ENCODE measurements around the gene HES7.

HES7 gene

DNA sequence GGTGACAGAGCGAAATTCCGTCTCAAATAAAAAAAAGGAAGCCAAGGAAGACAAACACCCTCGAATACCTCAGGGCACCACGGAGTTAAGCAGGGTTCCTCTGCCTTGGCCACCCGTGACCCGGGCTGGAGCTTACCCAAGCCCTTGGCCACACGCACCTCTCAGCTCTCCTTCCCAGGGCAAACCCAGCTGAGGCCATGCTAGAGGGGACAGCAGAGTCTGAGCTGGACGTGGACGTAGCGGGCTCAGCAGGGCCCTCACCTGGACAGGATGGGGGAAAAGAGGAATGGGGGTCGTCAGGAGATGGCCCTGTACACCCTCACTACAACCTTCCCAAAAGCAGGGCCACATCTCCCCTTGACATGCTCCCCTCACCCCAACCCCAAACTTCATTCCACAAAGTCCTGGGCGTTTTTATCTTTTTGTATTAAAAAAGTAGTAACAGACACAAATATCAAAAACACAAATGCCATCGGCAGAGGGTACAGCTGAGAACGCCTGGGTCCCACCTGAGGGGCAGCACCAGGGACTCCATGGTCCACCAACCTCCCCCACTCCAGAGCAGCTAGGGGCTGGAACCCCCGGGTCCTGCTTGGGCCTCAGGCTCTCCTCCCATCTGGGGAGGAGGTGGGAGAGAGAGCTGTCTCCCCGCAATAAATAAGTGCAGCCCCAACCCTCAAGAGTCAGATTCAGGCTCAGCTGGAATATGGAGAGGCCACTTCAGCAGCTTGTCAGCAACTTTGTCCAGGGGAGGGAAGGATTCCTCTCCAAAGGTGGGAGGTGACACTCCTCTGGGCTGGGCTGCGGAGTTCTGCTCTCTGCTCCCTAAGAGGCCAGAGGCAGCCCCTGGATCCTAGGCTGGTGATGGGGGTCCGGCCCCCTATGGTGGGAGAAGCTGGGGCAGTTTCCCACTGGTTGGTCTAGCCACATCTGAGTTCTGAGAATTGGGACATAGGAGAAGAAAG lies 16.4 kb upstream of the HES7 start:
- no peak for TF ChIP-seq TAF1 (IDR thresholded peaks at IDR 0.05; ENCODE audit: borderline replicate concordance, low read depth, low read length)
- no peak for TF ChIP-seq POLR2AphosphoS5 (IDR thresholded peaks at IDR 0.05; ENCODE audit: low read depth, low read length)
- no peak for TF ChIP-seq POLR2A (IDR thresholded peaks at IDR 0.05; ENCODE audit: low read depth, low read length)
- DNase-seq (ENCODE audit: insufficient read length) (no peak), FAIRE-seq (no peak)

GRCh38 chr17:8138672-8139371 lies 14.9 kb upstream of the HES7 start:
- peak; percentile 94 for FAIRE-seq
- peak; percentile 80 for DNase-seq (ENCODE audit: insufficient read length)
- peak; percentile 40; the same call in 1 of the 2 replicates for TF ChIP-seq POLR2A (IDR thresholded peaks at IDR 0.05; ENCODE audit: low read depth, low read length)
- 0 out of 2 replicates have a peak, but pooled peaks have one; percentile 24 for TF ChIP-seq TAF1 (IDR thresholded peaks at IDR 0.05; ENCODE audit: borderline replicate concordance, low read depth, low read length)
- TF ChIP-seq POLR2AphosphoS5 (IDR thresholded peaks at IDR 0.05; ENCODE audit: low read depth, low read length), result no peak

GRCh38 chr17:8138374-8138671 lies 14.4 kb upstream of the HES7 start:
- DNase-seq (ENCODE audit: insufficient read length) (no peak), FAIRE-seq (no peak)
- TF ChIP-seq TAF1 (IDR thresholded peaks at IDR 0.05; ENCODE audit: borderline replicate concordance, low read depth, low read length) (no peak), POLR2AphosphoS5 (IDR thresholded peaks at IDR 0.05; ENCODE audit: low read depth, low read length) (no peak), POLR2A (IDR thresholded peaks at IDR 0.05; ENCODE audit: low read depth, low read length) (no peak)

DNA sequence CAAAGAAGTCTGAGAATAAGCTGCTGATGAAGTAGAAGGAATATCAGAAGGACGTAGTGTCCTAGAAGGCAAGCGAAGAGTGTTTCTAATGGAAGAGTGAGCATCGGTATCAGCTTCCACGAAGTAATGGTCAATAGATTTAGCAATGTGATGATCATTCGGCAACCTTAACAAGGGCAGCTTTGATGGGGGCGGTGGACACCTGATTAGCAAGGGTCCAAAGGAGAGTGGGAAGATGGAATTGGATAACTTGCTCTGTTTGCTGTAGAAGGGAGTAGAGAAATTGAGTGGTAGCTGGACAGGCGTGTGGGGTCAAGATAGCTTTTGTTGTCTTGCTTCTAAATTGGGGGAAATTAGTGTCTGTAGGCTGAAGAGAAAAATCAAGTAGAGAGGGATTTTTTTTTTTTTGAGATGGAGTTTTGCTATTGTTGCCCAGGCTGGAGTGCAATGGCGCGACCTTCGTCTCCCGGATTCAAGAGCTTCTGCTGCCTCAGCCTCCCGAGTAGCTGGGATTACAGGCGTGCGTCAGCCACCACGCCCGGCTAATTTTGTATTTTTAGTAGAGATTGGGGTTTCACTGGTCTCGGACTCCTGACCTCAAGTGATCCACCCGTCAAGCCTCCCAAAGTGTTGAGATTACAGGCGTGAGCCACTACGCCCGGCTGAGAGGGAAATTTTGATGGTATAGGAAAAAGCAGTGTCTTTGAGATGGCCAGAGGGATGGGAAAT lies 13.9 kb upstream of the HES7 start:
- no peak for DNase-seq (ENCODE audit: insufficient read length)
- TF ChIP-seq TAF1 (IDR thresholded peaks at IDR 0.05; ENCODE audit: borderline replicate concordance, low read depth, low read length) (no peak), POLR2AphosphoS5 (IDR thresholded peaks at IDR 0.05; ENCODE audit: low read depth, low read length) (no peak), POLR2A (IDR thresholded peaks at IDR 0.05; ENCODE audit: low read depth, low read length) (no peak)
- FAIRE-seq, result no peak

GRCh38 chr17:8133941-8134340 lies 10.0 kb upstream of the HES7 start:
- TF ChIP-seq POLR2AphosphoS5 (IDR thresholded peaks at IDR 0.05; ENCODE audit: low read depth, low read length) (no peak), TAF1 (IDR thresholded peaks at IDR 0.05; ENCODE audit: borderline replicate concordance, low read depth, low read length) (no peak), POLR2A (IDR thresholded peaks at IDR 0.05; ENCODE audit: low read depth, low read length) (no peak)
- FAIRE-seq (no peak), DNase-seq (ENCODE audit: insufficient read length) (no peak)

- no peak for DNase-seq (ENCODE audit: insufficient read length)
- TF ChIP-seq TAF1 (IDR thresholded peaks at IDR 0.05; ENCODE audit: borderline replicate concordance, low read depth, low read length) (no peak), POLR2A (IDR thresholded peaks at IDR 0.05; ENCODE audit: low read depth, low read length) (no peak)
- no peak for FAIRE-seq
Observed at GRCh38 chr17:8133399-8133798, 9.5 kb upstream of the HES7 start.

DNA sequence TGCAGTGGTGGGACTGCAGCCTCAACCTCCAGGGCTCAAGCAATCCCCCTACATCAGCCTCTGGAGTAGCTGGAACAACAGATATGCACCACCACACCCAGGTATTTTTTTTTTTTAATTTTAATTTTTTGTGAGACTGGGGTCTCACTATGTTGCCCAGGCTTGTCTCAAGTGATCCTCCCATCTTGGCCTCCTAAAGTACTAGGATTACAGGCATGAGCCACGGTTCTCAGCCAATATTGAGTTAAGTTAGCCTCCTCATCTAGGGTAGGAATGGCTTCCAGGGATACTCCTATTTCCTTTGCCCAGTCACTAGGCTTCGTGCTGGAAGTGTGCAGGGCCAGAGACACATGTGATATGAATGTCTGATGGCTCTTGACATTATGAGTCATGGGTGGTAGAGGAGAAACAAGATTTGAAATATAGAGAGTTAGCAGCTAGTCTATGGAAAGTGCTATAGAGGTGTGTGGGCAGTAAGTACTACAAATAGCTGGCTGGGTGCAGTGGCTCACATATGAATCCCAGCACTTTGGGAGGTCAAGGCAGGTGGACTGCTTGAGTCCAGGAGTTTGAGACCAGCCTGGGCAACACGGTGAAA lies 8.0 kb upstream of the HES7 start:
- no peak for DNase-seq (ENCODE audit: insufficient read length)
- no peak for TF ChIP-seq POLR2AphosphoS5 (IDR thresholded peaks at IDR 0.05; ENCODE audit: low read depth, low read length)
- no peak for TF ChIP-seq POLR2A (IDR thresholded peaks at IDR 0.05; ENCODE audit: low read depth, low read length)
- no peak for TF ChIP-seq TAF1 (IDR thresholded peaks at IDR 0.05; ENCODE audit: borderline replicate concordance, low read depth, low read length)
- FAIRE-seq, result no peak

DNA sequence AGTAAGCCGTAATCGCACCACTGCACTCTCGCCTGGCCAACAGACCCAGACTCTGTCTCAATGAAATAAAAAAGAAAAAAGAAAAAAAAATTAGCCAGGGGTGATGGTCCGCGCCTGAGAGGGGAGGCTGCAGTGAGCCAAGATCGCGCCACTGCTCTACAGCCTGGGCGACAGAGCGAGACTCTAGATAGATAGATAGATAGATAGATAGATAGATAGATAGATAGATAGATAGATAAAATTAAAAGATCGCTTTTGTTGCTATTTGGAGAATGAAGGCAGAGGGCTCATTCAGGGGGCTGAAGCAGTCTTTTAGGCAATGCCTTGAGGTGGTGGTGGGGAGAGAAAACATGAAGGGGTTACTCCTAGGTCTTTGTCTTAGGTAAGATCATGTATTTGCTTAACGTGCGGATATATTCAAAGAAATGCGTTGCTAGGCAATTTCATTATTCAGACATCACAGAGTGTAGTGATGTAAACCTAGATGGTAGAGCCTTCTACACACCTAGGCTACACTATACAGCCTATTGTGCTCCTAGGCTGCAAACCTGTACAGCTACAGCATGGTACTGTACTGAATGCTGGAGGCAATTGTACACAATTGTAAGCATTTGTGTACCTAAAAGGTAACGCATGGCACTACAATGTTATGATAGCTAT lies 4.3 kb upstream of the HES7 start:
- DNase-seq (ENCODE audit: insufficient read length) (no peak), FAIRE-seq (no peak)
- TF ChIP-seq POLR2A (IDR thresholded peaks at IDR 0.05; ENCODE audit: low read depth, low read length) (no peak), TAF1 (IDR thresholded peaks at IDR 0.05; ENCODE audit: borderline replicate concordance, low read depth, low read length) (no peak), POLR2AphosphoS5 (IDR thresholded peaks at IDR 0.05; ENCODE audit: low read depth, low read length) (no peak)

DNA sequence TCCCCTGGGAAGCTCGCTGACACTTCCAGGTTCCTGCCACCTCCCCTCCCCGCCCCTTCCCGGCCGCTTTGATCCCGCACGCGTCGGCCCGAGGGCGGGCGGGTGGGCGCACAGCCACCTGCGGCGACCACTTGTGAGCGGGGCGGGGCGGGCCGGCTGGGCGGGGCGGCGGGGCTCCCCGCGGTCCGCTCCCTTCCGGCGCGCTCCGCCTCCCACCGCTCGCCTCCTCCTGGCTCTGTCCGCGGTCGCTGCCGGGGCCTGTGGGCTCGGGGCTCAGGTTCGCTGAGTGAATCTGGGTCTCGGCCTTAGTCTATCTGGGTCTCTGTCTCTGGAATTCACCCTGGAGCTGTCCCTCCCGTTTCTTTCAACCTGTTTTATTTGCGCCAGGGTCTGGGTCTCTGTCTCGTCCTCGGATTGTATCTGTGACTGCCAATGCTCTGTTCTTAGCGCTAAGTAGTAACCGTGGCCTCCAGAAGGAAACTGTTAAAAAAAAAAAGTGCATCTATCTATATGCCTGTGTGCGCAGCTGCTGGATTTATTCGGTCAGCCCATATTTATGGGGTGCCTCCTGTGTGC lies 2.7 kb upstream of the HES7 start:
- TF ChIP-seq POLR2AphosphoS5 (IDR thresholded peaks at IDR 0.05; ENCODE audit: low read depth, low read length), result no peak
- FAIRE-seq (peak; percentile 88), DNase-seq (ENCODE audit: insufficient read length) (no peak)

- DNase-seq (ENCODE audit: insufficient read length) (no peak), FAIRE-seq (no peak)
- TF ChIP-seq TAF1 (IDR thresholded peaks at IDR 0.05; ENCODE audit: borderline replicate concordance, low read depth, low read length) (no peak), POLR2AphosphoS5 (IDR thresholded peaks at IDR 0.05; ENCODE audit: low read depth, low read length) (no peak), POLR2A (IDR thresholded peaks at IDR 0.05; ENCODE audit: low read depth, low read length) (no peak)
Observed at GRCh38 chr17:8125947-8126490, 2.1 kb upstream of the HES7 start.
